CD4-positive, alpha-beta T cell treated with Interleukin-10 for 1 hour (primary cell): Measurements from ENCODE around the gene ABLIM3.
A peak's percentile ranks its signal among the peaks of the same experiment; 100 is the strongest.
"Not testable (repeated sequence)": the region's sequence is repeated elsewhere in the genome, so short reads cannot be mapped to it uniquely, and the experiment has no call there.

Experiments used
- DNase-seq: peaks from one replicate; pipeline ENCODE4 v3.0.0-alpha.2; 2020

The ABLIM3 gene

GRCh38 chr5:149262315-149262714 lies 121.0 kb downstream of the ABLIM3 start:
- no peak for DNase-seq

- DNase-seq, result peak; percentile 44
Measured at GRCh38 chr5:149264439-149265067, 123.3 kb downstream of the ABLIM3 start.

DNA sequence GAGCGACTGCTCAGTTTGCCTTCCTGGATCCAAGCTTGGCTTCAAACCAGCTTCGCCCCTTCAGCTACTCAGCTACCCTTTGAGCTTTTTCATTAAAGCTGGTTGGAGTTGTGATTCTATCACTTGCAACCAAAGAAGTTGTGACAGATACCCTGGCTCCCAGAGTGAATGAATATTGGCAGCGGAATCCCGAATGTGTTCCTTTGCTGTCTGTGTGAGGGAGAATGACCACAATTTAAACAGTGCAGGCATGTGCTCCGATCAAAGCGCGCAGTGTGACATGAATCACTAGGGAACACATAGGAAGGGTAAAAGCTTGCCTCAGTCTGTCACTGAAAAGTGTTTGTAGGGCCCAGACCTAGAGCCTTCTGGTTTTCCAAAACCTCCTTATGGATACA lies 123.8 kb downstream of the ABLIM3 start:
- no peak for DNase-seq

- no peak for DNase-seq
Measured at GRCh38 chr5:149265597-149265996, 124.3 kb downstream of the ABLIM3 start.

- no peak for DNase-seq
Measured at GRCh38 chr5:149267241-149267973, 126.1 kb downstream of the ABLIM3 start.

GRCh38 chr5:149268928-149269557 lies 127.8 kb downstream of the ABLIM3 start:
- DNase-seq, result peak; percentile 53

DNA sequence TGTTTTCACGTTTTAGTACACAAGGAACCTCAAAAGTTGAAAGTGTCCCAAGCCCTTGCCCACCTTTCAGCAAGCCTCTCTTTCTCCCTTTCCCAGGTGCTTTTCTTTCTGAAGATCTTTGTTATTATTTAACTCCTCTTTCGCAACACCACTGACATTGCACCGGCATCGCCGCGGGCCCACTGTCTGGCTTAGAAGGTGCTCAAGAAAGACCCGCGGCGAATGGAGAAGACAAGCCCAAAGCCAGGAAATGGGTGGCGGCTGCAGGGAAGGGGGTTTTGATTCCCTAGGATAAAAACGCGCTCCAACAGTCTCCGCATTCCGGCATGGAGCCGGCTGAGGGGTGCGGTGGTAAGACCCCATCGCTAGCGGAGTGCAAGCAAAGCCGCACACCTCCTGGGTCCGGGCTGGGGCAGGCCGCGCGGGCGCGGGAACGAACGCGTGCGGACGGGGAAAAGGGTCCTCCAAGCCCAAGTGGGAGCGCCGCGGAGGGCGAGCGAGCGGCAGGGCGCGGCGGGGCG lies 130.0 kb downstream of the ABLIM3 start:
- DNase-seq, result no peak

DNA sequence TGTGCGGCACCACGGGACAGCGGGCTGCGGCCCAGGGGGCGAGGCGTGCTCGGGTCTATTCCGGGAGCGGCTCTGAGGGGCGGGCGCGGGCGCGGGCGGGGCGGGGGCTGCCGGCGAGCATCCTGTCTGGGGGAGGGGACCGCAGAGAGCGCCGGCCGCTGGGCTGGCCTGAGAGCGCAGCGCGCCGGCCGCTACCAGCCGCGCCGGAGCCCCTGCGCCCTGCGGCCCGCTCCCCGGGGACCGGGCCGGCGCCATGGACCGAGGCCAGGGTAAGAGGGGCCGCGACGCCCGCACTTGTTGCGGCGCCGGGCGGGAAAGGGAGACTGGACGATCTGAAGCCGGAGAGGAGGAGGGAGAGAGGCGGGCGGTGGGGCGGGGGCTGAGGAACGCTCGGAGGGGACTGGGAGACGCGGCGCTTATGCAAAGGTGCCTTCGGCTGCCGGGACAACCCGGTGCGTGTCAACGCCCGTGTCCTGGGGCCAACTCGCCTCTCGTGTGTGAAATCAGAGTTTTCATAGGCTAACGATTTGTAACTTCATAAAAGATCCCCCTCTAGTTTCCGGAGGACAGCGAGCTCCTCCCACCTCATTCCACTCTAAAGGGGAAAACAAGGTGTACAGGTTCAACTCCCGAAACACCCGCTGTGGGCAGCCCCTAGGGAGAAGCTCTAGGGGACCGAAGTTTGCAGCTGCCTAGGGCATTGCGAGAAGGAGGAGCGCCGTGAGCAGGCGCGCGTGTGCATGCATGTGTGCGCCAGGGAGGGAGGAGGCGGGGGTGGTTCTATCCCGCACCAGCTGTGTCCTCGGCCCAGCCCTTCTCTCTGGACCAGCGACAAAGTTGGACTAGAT lies 130.6 kb downstream of the ABLIM3 start, which contains the start of gene AFAP1L1:
AFAP1L1 (plus strand) TSS at position 144 of the 848 bp plus-strand sequence; CDS start at position 254, 110 bp downstream.
- no peak for DNase-seq

- DNase-seq, result not testable (repeated sequence)
Measured at GRCh38 chr5:149272781-149273180, 131.5 kb downstream of the ABLIM3 start.

DNA sequence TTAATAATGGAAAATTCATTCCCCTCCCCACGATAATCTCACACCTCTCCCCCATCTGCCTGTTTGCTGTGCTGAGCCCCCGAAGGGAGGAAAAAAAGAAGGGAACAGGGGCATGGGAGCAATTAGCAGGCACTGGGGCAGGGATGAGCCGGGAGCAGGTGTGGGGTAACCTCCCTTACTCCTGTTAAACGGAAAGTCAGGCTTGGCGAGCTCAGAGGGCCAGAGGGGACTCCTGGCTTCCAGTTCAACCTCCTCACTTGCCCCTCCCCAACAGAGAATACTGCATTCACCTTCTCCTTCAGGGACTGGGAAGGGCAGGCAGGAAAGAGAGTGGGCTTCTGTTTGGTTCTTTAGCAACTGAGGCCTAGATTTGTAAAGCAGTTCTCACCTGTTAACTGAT lies 131.9 kb downstream of the ABLIM3 start:
- no peak for DNase-seq

DNA sequence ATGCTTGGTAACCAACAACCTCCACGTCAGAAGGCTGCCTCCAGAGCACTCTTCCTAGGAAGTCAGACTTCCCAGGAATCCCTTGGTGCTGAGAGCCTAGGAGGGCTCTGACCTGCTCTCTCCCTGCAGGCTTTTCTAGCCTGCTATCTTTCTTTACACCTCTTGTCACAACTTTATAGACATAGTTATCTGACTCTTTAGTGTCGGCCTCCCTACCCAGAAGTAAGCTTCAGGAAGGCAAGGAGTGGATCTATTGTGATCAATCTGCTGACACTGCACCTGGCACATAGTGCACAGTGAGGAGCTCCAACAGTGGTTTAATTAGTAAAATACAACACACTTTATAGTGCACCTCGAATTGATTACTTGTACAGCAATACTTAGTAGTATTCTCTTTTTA lies 132.7 kb downstream of the ABLIM3 start:
- no peak for DNase-seq

- DNase-seq, result no peak
Measured at GRCh38 chr5:149274939-149275338, 133.6 kb downstream of the ABLIM3 start.

DNA sequence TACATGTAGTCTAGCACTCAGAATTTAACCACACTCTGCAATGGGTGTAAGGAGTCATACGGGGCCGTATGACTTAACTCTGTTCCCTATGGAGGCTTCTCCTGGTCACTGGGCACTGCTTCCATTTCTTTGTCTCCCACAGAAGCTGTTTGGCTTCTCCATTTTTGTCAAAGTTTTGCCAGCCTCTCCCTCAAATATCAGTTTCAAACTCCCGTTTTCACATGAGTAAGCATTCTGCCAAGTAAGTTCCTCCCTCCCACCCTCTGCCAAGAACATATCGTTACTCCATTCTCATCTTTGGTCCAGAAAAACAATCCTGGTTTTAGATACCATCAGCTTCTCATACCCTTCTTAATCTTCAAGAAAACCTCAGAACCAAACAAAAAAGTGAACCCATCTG lies 136.5 kb downstream of the ABLIM3 start:
- DNase-seq, result no peak

- DNase-seq, result no peak
Measured at GRCh38 chr5:149278451-149279210, 137.3 kb downstream of the ABLIM3 start.

- no peak for DNase-seq
Measured at GRCh38 chr5:149279661-149280060, 138.4 kb downstream of the ABLIM3 start.

DNA sequence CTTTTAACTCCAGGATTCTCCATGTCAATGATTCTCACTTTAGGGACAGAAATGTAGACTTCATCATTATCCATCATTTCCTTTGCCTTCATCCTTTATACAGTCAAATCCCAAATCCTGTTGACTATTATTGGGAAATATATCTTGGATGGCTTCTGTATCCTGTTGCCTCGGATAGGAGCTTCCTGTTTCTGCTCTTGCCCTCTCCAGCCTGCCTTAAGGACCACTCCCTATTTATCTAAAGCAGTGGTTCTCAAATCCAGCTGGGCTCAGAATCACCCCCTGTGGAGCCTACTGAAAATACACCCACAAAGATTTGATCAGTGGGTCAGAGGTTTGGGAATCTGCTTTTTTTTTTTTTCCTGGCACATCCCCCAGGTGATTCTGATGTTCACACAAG lies 138.8 kb downstream of the ABLIM3 start:
- no peak for DNase-seq

GRCh38 chr5:149280802-149281201 lies 139.5 kb downstream of the ABLIM3 start:
- DNase-seq, result no peak

- DNase-seq, result no peak
Measured at GRCh38 chr5:149282027-149282965, 141.0 kb downstream of the ABLIM3 start.

- DNase-seq, result no peak
Measured at GRCh38 chr5:149282966-149283332, 141.7 kb downstream of the ABLIM3 start.

DNA sequence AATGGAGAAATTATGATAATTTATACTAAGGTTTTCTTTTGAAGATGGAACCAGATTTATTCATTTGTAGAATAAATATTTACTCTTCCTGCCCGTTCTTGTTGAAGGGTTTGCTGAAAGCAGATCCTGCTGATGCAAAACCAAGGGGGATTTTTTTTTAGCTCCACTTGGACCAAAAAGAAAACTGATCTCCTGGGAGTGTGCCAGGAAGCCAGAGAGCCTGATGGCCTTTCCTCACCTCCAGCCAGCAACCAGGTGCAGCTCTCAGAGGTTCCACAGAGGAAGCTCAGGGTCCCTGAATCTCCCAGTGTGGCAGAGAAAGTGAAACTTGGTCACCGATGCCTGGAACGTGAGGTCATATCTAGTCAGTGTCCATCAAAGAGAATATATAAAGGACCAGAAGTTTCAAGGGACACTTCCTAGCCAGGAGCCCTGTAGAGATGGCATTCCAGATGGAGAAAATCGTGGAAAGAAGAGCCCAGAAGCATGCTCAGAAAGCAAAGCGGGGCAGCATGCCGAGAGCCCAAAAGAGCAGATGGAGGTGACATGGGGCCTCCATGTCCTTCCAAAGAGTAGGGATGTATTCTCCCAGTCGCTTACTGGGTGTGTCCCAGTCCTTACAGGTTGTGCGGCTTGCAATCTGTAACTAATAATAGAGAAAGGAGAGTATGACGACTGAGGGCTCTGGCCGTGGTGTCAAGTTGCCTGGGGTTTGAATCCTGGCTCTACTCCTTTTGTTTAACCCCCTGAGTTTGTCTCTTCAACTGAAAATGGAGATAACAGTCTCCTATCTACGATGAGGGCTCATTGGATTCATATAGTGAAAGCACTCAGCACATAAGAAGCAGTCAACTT lies 142.6 kb downstream of the ABLIM3 start:
- DNase-seq, result no peak
